Measurements from ENCODE around the gene CLEC18C. TPM values are rescaled to one million over a fixed set of nuclear protein-coding genes. Genes with fewer than 3 reads are reported as not detected.
A peak's percentile ranks its signal among the peaks of the same experiment; 100 is the strongest.
"Not testable (repeated sequence)": the region's sequence is repeated elsewhere in the genome, so short reads cannot be mapped to it uniquely, and the experiment has no call there.

CLEC18C gene
- polyA plus RNA-seq, 5 donors, result 0.13 to 0.46 (median 0.40) TPM; not detected in 2

- DNase-seq, result no peak
Observed at GRCh38 chr16:70159355-70160348, 13.9 kb upstream of the CLEC18C start.

GRCh38 chr16:70160388-70160787, 13.2 kb upstream of the CLEC18C start:
- no peak for DNase-seq

GRCh38 chr16:70160821-70161220, 12.8 kb upstream of the CLEC18C start:
- no peak for DNase-seq

GRCh38 chr16:70161350-70161749, 12.2 kb upstream of the CLEC18C start:
- DNase-seq, result no peak

- no peak for DNase-seq
Observed at GRCh38 chr16:70162041-70162451, 11.5 kb upstream of the CLEC18C start.

GRCh38 chr16:70163596-70163995, 10.0 kb upstream of the CLEC18C start:
- no peak for DNase-seq

- not testable (repeated sequence) for DNase-seq
Observed at GRCh38 chr16:70166688-70167087, 6.9 kb upstream of the CLEC18C start.

GRCh38 chr16:70173916-70174315, 329 bp downstream of the CLEC18C start:
- DNase-seq, result not testable (repeated sequence)

- not testable (repeated sequence) for DNase-seq
Observed at GRCh38 chr16:70174387-70174932, 873 bp downstream of the CLEC18C start.

GRCh38 chr16:70187858-70188607, 14.4 kb downstream of the CLEC18C start:
- not testable (repeated sequence) for DNase-seq

- DNase-seq, result not testable (repeated sequence)
Observed at GRCh38 chr16:70188608-70188915, 15.0 kb downstream of the CLEC18C start.

GRCh38 chr16:70190574-70190973, 17.0 kb downstream of the CLEC18C start:
- DNase-seq, result not testable (repeated sequence)

- not testable (repeated sequence) for DNase-seq
Observed at GRCh38 chr16:70196683-70197300, 23.2 kb downstream of the CLEC18C start.

- not testable (repeated sequence) for DNase-seq
Observed at GRCh38 chr16:70197611-70198010, 24.0 kb downstream of the CLEC18C start.

- DNase-seq, result not testable (repeated sequence)
Observed at GRCh38 chr16:70198230-70198629, 24.6 kb downstream of the CLEC18C start.

- peak; percentile 7 to 10 for DNase-seq
Observed at GRCh38 chr16:70198666-70199065, 25.1 kb downstream of the CLEC18C start.

- DNase-seq, result not testable (repeated sequence)
Observed at GRCh38 chr16:70199170-70199569, 25.6 kb downstream of the CLEC18C start.

- DNase-seq, result not testable (repeated sequence)
Observed at GRCh38 chr16:70200063-70200462, 26.5 kb downstream of the CLEC18C start.

- DNase-seq, result not testable (repeated sequence)
Observed at GRCh38 chr16:70203508-70203907, 29.9 kb downstream of the CLEC18C start.

- not testable (repeated sequence) for DNase-seq
Observed at GRCh38 chr16:70204010-70204409, 30.4 kb downstream of the CLEC18C start.

- not testable (repeated sequence) for DNase-seq
Observed at GRCh38 chr16:70204668-70205405, 31.2 kb downstream of the CLEC18C start.
